ENCODE measurements around the gene LIG1. TPM values are rescaled to one million over a fixed set of nuclear protein-coding genes. Genes with fewer than 3 reads are reported as not detected.

The LIG1 gene
- 131 and 146 TPM in 2 replicates for total RNA-seq (2014; rRNA removed; shearing (Covaris generic); ENCODE audit: low replicate concordance)

GRCh38 chr19:48169939-48170803, at the start of gene LIG1, which contains the start of gene ZSWIM9:
LIG1 (minus strand) TSS chr19:48170344; CDS start chr19:48165566, 4,778 bp downstream.
ZSWIM9 (plus strand) TSS chr19:48170680; CDS start chr19:48171803, 1,123 bp downstream.
- DNase-seq (ENCODE audit: low read depth) = peak; percentile 99
- in situ Hi-C loops (cut with HindIII; ENCODE audit: low pct_unique_long_range_greater_than_20kb, low sequenced_read_pairs) = no loop called here

- in situ Hi-C loops (cut with HindIII; ENCODE audit: low pct_unique_long_range_greater_than_20kb, low sequenced_read_pairs) = no loop called here
- DNase-seq (ENCODE audit: low read depth) = peak; percentile 43
Measured at GRCh38 chr19:48218997-48219396, 48.9 kb upstream of the LIG1 start.

GRCh38 chr19:48216933-48217332, 46.8 kb upstream of the LIG1 start:
- no peak for DNase-seq (ENCODE audit: low read depth)
- in situ Hi-C loops (cut with HindIII; ENCODE audit: low pct_unique_long_range_greater_than_20kb, low sequenced_read_pairs) = no loop called here

- in situ Hi-C loops (cut with HindIII; ENCODE audit: low pct_unique_long_range_greater_than_20kb, low sequenced_read_pairs) = no loop called here
- no peak for DNase-seq (ENCODE audit: low read depth)
Measured at GRCh38 chr19:48213959-48214358, 43.8 kb upstream of the LIG1 start.

GRCh38 chr19:48210005-48210404, 39.9 kb upstream of the LIG1 start:
- in situ Hi-C loops (cut with HindIII; ENCODE audit: low pct_unique_long_range_greater_than_20kb, low sequenced_read_pairs) = no loop called here
- no peak for DNase-seq (ENCODE audit: low read depth)

- no peak for DNase-seq (ENCODE audit: low read depth)
- in situ Hi-C loops (cut with HindIII; ENCODE audit: low pct_unique_long_range_greater_than_20kb, low sequenced_read_pairs) = no loop called here
Measured at GRCh38 chr19:48206397-48207093, 36.4 kb upstream of the LIG1 start.

GRCh38 chr19:48203794-48204628, 33.9 kb upstream of the LIG1 start:
- in situ Hi-C loops (cut with HindIII; ENCODE audit: low pct_unique_long_range_greater_than_20kb, low sequenced_read_pairs) = no loop called here
- peak; percentile 99 for DNase-seq (ENCODE audit: low read depth)

- in situ Hi-C loops (cut with HindIII; ENCODE audit: low pct_unique_long_range_greater_than_20kb, low sequenced_read_pairs) = no loop called here
- DNase-seq (ENCODE audit: low read depth) = no peak
Measured at GRCh38 chr19:48203222-48203793, 33.2 kb upstream of the LIG1 start.

GRCh38 chr19:48196933-48197665, 27.0 kb upstream of the LIG1 start:
- in situ Hi-C loops (cut with HindIII; ENCODE audit: low pct_unique_long_range_greater_than_20kb, low sequenced_read_pairs) = no loop called here
- no peak for DNase-seq (ENCODE audit: low read depth)

GRCh38 chr19:48196321-48196763, 26.2 kb upstream of the LIG1 start:
- in situ Hi-C loops (cut with HindIII; ENCODE audit: low pct_unique_long_range_greater_than_20kb, low sequenced_read_pairs) = no loop called here

GRCh38 chr19:48194844-48195830, 25.0 kb upstream of the LIG1 start:
- in situ Hi-C loops (cut with HindIII; ENCODE audit: low pct_unique_long_range_greater_than_20kb, low sequenced_read_pairs) = no loop called here

More at GRCh38 chr19:48196321-48196763, 26.2 kb upstream of the LIG1 start:
- no peak for DNase-seq (ENCODE audit: low read depth)

GRCh38 chr19:48194041-48194843, 24.1 kb upstream of the LIG1 start:
- in situ Hi-C loops (cut with HindIII; ENCODE audit: low pct_unique_long_range_greater_than_20kb, low sequenced_read_pairs) = no loop called here
- DNase-seq (ENCODE audit: low read depth) = no peak

More at GRCh38 chr19:48194844-48195830, 25.0 kb upstream of the LIG1 start:
- no peak for DNase-seq (ENCODE audit: low read depth)

- in situ Hi-C loops (cut with HindIII; ENCODE audit: low pct_unique_long_range_greater_than_20kb, low sequenced_read_pairs) = no loop called here
- no peak for DNase-seq (ENCODE audit: low read depth)
Measured at GRCh38 chr19:48192750-48193149, 22.6 kb upstream of the LIG1 start.

- no peak for DNase-seq (ENCODE audit: low read depth)
- in situ Hi-C loops (cut with HindIII; ENCODE audit: low pct_unique_long_range_greater_than_20kb, low sequenced_read_pairs) = no loop called here
Measured at GRCh38 chr19:48190885-48191284, 20.7 kb upstream of the LIG1 start.

- peak; percentile 46 for DNase-seq (ENCODE audit: low read depth)
- in situ Hi-C loops (cut with HindIII; ENCODE audit: low pct_unique_long_range_greater_than_20kb, low sequenced_read_pairs) = no loop called here
Measured at GRCh38 chr19:48190288-48190884, 20.2 kb upstream of the LIG1 start.
